ENCODE data around the gene LMF1.

DNA sequence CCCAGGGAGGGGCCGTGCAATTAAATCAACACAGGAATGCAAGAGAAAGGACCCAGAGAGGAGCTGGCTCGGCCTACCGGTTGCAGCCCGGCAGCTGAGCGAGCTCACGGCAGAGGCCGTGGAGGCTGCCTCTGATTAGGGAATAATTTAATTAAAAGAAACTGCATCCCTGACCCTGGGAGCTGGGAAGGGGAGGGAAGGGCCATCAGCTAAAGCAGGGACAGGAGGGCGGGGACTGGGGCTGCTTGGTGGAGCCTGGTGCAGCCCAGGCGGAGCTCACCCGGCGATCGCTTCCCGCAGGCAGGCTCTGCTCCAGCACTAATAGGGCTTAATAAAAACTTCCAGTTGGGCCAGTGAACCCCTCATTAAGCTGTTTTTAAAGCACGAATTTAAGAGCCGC, 43.4 kb downstream of the LMF1 start:
- TF ChIP-seq POLR2A (IDR thresholded peaks at IDR 0.05; ENCODE audit: extremely low read depth, insufficient read length) = no peak
- TF ChIP-seq, protein P1, sequence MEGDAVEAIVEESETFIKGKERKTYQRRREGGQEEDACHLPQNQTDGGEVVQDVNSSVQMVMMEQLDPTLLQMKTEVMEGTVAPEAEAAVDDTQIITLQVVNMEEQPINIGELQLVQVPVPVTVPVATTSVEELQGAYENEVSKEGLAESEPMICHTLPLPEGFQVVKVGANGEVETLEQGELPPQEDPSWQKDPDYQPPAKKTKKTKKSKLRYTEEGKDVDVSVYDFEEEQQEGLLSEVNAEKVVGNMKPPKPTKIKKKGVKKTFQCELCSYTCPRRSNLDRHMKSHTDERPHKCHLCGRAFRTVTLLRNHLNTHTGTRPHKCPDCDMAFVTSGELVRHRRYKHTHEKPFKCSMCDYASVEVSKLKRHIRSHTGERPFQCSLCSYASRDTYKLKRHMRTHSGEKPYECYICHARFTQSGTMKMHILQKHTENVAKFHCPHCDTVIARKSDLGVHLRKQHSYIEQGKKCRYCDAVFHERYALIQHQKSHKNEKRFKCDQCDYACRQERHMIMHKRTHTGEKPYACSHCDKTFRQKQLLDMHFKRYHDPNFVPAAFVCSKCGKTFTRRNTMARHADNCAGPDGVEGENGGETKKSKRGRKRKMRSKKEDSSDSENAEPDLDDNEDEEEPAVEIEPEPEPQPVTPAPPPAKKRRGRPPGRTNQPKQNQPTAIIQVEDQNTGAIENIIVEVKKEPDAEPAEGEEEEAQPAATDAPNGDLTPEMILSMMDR (IDR thresholded peaks at IDR 0.05; ENCODE audit: low read depth, low read length) = no peak
